ENCODE measurements around the gene KCNMA1.

The KCNMA1 gene

DNA sequence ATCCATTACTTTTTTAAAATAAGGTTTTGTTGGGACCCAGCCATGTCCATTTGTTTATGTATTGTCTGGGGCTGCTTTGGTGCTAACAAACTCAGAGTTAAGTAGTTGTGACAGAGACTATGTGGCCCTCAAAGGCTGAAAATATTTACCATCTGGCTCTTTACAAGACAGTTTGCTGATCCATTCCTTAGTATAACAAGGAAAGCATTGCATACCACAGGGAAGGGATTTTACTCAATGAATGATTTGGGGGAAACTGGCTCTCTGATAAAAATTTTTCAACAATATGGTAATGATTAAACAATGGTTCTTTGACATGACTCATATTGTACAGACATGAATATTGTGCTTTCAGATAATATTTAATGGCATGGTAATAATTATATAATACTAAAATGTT is 738.1 kb downstream of the KCNMA1 start:
- no peak for DNase-seq

DNA sequence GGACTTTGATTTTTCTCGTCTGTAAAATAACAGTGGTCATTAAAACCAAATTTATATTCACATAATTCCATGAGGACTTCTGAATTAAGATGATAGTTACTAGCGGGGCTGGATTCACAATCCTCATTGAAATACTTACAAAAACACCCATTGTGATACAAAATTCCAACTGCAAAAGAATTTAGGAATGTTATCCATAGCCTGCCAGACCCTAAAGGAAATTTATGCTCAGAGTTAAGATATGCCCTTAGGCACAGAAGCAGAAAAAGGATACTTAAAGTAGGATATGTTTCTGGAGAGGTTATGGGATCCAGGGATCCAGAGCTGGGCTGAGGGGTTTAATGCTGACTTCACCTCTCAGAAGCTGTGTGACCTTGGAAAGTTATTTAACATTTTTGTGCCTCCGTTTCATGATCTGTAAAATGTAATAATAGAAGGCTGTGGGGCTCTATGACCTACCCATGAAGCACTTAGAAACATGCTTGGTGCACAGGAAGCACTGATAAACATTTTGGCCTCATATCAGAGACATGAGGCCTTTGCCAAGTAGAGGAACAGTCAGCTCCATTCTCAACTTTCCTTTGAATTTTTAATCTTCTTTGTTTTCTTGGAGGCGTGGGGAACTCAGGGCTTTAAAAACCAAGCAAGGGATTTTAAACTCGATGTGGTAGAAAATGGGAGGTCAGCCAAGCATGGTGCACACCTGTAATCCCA is 744.7 kb downstream of the KCNMA1 start:
- no peak for DNase-seq

DNA sequence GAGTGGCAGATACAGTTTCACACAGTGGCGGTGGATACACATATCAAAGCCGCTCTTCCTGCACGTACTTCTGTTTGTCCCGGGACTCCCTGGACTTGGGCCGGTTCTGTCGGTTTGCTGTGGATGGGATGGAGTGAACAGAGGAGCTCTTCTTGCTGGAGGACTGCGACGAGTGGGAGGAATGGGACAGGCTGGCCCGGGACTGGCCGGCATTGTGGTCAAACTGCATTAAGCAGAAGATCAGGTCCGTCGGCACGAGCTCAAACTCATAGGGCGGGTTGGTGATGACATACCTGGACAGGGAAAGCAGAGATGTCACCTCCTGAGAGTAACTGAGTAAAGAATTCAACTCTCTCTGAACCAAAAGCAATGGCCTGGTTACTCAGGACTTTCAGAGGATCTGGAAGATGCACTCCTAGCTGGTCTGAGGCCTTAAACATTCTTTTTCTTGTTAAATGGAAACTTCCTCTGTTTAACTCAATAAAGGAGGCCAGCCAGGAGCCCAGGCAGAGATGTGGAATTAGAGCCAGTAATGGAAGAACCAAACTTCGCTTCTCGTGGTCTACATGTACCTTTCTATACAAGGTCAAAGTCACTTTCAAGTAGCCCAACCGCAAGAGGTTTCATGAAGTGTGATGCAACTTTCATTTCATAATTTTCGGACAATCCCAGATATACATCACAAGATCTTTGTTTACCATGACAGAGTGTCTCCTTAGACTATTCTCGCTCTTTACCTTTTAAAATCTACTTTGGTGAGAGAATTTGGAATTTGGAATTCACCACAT is 750.2 kb downstream of the KCNMA1 start:
- peak; percentile 24 for DNase-seq

DNA sequence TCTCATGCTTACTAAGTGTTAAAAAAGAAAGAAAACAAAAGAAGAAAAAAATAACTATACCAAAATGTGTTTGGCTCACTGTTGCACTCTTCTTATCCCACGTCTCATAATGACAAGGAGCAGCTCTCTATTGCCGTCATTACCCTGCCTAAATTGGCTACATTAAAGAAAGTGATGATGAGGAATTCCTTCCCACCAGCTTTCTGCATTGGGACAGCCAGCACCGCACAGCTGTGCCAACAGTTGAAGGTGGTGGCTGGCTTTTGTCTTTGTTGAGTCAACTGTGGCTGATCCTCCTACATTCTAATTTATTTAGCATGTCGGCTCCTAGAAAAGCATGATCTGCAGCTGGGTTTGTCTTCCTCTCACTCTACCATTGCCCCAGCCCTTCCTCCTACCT is 751.8 kb downstream of the KCNMA1 start:
- DNase-seq = no peak

DNA sequence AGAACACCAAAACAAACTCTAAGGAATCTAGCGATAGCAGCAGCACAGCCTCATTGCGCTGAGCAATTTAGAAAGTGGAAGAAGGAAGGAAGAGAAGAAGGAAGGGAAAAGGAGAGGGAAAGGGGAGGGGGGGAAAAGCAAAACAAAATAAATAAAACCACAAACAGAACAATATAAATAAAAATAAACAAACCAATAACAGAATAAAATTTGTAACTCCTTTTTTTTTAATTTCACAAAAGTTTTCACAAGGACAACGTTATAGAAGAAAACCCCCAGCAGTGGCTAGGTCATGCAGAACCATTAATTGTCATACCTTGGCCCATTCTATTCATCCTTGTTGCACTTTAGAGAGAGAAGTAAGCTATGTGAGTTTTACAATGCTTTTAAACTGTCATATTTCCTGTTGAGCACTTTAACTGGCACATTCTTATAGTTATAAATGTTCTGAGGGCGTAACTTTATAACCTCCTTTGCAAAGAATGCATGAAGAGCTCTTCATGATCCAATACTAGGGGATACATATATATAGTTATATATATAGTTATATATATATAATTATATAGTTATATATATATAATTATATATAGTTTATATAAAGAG is 752.8 kb downstream of the KCNMA1 start:
- DNase-seq = no peak

DNA sequence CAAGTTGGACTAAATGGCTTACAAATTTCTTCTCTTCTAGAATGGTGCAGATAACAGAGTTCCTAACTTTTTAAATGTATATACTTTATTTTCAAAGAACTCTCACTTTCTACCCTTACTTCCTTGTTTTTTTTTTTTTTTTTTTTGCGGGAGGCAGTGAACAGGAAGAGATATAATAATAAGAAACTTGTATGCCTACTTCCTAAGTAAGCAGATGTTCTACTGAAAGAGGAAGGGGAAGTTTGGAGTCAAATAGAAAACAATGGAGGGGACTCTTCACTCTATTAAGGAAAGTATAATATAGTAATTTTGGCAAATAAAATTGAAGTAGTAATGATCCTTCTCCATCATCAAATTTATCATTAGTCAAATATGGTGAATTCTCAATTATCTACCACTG is 754.0 kb downstream of the KCNMA1 start:
- peak; percentile 55 for DNase-seq

DNA sequence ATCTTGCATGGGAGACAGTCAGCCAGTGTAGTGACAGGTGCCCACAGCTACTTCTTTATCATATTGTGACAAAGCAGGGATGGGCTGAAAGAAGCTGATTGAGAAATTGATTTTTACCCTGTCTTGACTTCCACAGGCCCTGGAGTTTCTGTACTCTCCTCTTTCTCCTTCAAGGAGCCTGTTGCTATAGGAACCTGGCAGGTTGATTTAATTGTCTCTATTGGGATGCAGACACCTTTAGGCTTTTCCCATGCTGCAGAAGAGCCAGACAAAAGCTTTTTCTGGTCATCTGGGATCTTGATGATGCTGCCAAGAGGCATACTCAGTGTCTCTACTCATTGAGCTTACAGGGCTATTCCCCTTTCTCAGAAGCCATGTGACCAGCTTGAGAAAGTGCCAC is 754.8 kb downstream of the KCNMA1 start:
- DNase-seq = peak; percentile 22

DNA sequence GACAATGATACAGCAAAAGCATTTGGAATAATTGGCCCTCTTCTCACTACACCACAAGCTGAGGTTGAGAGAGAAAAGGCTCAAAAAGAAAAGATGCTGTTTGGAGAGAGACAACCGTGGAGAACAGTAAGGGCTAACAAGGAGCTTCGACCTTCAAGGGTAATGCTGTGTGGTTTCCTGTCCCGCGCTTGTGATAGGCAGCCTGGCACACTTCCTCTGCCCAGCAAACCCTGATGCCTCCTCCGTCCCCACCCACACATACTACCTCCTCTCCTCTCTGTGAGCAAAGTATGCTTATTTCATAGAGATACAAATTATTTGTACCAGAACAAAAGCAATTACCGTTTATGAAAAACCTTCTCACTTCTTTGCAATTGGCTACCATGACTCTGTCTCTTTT is 755.4 kb downstream of the KCNMA1 start:
- peak; percentile 36 for DNase-seq

DNA sequence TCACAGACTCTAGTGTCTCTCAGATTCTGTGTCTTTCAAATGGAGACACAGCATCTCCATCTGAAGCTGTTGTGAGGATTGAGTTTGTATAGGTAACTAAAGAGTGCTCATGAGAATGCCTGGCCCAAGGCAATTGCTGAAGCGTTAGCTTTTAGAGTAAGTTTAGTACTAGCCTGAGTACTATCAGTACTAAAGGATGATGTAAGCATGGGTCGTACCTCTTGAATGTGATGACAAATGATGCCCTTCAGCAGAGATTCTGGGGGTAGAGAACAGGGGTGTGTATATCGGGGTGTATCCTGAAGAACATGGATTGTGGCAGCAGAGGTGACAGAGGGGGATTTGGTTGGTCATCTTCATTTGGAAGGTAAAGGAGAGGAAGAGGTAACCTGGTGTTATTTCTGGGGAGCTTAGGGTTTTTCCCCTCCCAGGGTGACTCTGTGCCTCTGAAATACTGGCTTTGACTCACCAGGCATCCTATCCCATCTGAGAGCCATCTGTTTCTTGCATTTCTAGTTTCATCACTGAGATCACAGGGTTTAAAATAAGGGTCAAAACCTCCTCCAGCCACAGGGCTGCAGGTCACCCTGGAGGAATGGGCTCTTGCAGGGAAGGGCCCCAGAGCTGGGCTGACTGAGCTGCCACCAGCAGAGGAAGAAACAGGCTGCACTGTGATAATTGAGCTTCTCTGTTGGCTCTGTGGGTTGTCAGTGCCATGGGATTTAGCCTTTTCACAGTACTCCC is 756.0 kb downstream of the KCNMA1 start:
- peak; percentile 19 for DNase-seq

DNA sequence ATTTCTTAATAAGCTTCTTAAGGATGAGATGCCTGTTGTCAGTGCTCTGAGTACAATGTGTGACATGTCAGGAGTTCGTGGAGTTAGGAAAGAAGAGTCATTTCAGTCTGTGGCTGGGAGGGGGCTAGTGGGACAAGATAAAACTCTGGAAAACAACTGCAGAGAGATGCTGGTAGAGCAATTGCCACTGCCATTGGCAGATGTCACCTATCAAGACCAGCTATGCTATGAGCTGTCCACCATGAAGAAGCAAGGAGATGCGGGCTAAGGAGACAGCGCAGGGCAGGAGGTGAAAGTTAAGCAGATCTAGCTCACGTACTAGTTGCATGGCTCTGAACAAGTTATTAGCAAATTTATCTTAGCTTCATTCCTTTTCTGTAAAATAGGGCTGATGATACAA is 756.7 kb downstream of the KCNMA1 start:
- no peak for DNase-seq

DNA sequence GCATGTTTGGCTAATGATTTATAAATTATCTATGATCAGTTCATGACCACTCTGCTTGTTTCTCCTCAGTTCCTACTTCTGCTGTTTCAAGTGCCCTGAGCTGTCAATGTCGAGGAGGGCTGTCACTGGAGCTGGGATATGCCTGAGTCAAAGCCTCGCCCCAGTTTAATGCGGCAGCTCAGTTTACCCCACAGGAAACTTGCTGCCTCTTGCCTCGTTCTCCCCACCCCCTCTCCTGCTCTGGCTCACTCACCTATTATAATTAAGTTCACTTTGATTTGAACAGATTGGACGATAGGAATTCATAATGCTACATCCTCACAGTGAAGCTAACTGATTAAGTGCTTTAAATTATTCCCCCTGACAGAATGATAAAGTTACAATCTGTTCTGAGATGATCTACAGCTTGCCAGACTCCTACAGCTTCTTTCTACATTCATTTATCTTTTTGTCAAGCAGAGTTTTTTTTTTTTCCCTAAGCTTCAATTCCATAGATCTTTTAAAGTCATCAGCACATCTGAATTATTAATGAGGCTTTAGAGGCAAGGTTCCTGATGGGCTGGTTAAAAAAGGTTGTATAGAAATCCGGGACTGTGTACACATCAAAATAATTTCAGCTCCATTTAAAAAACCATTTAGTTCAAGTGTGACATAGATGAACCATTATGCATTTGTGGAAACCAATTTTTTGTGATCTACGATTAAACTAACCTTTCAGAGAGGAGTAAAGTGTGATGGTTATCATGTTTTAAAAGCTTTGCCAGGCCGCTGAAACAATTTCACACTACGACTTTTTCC is 758.3 kb downstream of the KCNMA1 start:
- no peak for DNase-seq

DNA sequence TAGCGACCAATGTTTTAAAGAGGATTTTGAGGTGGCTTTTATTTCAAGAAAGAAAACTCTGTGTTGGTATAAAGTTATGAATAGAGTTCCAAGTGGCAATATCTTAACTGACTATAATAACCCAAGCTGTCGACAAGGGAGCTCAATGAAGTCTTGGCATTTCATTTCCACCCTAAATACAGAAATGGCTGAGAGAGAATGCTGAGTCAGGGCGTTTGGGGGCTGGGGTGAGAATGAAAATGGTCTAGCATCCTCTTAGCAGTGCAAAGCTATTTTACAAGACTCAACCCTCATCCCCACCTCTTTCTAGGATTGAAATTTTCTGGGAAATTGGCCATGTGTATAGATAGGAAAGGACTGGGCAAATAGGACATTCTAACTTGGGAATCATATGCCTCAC is 759.1 kb downstream of the KCNMA1 start:
- no peak for DNase-seq

DNA sequence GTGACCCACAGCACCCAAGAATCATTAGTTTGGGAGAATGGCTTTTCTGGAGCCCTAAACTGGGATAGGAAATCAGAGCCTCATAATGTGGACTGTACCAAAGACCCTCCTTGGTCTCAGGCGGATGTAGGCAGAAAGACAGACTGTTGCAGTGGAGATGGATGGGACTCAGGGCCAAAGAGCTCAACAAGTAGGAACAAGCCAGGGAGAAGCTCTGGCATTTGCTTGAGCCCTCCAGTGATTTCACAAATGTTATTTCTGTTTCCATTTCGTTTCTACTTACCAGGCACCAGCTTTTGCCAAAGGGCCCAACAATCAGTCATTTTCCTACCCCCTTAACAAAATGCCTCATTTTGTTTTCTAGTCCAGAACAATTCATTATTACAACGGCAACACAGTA is 762.7 kb downstream of the KCNMA1 start:
- no peak for DNase-seq

DNA sequence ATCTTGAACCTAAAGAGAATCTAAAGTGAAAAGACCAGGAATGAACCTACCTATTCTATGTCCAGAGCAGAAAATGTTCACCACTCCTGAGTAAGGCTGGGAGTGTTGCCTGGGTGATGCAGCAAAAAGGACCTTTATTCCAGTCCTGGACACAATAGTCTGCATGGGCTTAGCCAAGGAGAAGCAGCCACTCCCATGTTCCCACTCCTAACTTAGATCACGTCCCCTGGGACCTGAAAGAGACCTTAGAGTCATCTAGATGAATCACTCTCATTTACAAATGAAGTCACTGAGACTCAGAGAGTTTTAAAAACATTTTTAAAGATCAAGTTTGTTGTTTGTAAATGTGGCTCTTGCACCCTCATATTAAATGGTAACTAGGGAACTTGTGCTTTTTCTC is 763.4 kb downstream of the KCNMA1 start:
- DNase-seq = peak; percentile 14

DNA sequence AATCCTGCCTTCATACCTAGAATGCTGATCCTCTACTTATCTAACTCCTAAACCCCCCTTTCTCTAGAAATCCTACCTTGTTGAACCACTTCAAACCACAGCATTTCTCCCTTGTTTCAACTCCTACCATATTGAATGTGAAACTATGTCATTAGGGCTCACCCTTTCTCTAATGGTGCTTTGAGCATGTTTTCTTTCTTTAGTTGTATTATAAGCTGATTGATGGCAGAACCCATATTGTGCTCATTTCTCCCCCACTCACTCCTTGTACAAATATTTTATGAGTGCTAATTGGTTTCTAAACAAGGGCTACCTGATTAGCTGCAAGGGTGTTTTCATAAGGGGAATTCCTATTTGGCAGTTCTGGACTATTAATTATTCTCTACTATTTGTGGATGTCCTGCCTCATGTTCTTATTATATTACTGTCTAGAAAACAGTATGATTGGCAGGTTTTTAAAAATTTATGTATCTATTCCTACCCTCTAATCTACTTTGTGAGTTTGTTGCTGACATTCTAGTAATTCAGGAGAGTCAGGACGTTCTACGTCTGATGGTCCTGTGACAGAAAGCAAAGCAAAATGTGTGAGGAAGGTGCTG is 765.8 kb downstream of the KCNMA1 start:
- no peak for DNase-seq

DNA sequence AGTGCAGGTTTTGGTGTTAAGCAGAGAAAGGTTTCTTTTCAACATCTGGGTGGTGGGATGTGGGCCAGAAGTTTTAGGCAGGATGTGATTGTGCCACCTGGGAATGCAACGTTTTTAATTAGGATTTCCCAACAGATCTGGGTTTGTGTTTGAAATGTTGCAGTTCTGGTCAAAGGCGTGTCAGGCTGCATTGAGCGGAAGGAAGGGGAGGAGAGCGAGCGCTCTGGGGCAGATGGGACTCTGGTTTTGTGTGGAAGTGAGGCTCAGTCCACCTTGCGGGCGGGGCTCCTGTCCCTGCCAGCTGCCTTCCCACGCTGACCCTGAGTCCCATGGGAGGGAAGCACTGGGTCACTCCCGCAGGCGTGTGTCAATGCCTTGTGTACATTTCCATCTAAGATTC is 767.7 kb downstream of the KCNMA1 start:
- DNase-seq = no peak

DNA sequence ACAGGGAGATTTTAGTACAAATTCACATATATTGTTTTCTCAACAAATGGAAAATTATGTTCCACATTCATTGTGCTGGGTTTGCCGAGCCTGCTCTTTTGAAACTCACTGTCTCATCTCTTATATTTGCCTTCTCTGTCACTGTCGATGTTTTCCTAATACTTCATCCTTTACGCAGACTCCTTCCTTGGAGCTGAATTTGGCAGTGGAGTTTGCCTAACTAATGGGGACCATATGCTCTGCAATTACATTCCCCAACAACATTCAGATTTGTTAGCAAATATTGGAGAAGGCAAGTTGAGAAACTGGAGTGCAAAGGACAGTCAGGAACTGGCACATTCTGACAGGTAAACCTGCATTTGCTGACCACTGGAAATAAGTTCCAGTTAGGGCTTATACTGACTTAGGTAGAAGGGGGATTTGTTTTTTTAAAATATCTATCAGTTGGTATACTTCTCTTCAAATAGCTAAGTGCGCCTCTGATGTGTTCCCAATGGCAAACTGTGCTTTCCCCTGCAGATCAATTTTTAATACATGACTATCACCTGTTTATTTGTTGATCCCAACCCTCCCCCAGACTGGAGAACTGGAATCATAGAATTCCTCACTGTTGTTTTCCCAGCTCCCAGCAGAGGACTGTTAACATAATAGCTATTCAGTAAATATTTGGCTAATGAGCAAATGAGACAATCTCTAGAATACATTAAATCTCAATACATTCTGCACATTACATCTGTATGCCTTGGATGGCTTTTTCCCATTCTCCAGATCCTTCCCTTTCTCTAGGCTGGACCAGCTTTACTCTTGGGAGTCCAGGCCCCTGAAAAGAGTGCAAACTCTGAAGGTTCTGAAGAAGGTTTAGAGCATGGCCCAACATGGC is 769.3 kb downstream of the KCNMA1 start:
- DNase-seq = no peak

DNA sequence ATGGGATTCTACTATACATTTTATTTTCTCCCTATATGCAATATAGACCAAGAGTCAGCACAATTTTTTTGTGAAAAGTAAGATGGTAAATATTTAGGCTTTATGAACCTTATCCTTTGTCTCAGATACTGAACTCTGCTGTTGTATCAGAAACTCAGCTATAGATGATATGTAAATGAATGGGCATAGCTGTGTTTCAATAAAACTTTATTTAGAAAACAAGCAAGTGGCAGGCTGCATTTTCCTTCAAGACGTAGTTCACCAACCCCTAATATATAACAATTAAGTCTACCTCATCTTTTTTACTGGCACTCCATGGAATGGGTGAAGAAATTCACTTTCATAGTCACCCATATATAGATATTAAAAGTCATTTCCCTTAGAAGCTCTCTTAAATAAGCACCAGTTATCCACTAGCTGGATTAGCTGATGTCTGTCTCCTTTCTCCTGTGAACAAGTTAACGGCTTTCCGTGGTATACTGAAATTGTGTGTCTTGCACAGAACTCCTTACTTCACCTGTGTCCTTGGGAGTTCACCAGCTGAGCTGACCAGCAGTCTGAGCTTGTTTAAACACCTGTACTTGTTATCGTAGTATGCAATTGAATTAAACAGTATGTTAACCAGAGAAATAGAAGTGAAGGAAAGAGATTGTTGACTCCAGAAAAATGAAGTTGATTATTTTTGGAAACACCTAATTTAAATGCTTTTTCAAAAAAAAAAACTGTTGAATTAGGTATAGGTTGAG is 770.6 kb downstream of the KCNMA1 start:
- no peak for DNase-seq

DNA sequence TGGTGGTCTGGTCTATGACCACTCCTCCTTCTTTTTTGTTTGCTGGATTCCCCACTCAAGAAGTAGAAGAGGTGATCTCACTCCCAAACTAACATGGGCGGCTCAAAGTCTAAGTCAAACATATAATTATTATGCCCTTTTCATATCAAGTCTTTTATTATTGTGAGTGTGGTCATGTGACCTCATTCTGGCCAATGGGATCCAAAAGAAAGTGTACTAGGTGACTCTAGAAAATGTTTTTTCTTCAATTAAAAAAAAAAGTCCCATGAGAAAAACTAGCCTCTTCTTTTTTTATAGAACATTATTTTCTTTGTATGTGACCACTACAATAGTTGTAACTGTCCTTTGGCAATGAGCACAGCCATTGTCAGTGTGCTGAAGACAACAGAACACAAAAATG is 772.7 kb downstream of the KCNMA1 start:
- DNase-seq = no peak

DNA sequence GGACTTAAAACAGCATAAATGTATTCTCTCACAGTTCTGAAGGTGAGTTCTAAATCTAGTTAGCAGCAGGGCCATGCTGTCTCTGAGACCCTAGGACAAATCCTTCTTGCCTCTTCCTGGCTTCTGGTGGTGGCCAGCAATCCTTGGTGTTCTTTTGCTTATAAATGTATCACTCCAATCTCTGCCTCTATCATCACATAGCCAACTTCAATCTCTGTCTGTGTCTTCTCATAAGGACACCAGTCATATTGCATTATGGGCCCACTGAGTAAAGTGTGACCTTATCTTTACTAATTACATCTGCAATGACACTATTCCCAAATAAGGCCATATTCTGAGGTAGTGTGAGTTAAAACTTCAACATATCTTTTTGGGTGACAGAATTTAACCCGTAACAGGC is 778.9 kb downstream of the KCNMA1 start:
- DNase-seq = no peak

Measured in inflammatory macrophage treated with lipopolysaccharide for 4 hours (primary cell).